GM12878 (cell line): ENCODE results near the gene NIPSNAP3A. TPM values are rescaled to one million over a fixed set of nuclear protein-coding genes. Genes with fewer than 3 reads are reported as not detected.
A peak's percentile ranks its signal among the peaks of the same experiment; 100 is the strongest.

Experiments
- ATAC-seq: fragments of 200-7000 bp; cut with Tn5 transposase; 3 replicates; pipeline ENCODE4 v1.9.1; 2020; ENCODE audit warnings: mild to moderate bottlenecking, moderate library complexity
- BruUV-seq: library from RNA; stranded (reverse); fragments of 400-500 nt; replicated peaks from 2 replicates; lab custom pipeline; 2021; lab: Mats Ljungman, UMichigan
- CTCF ChIA-PET: fragments of 300-600 bp; sonication (Branson Sonifier 250); formaldehyde crosslinking; extraction: SDS; loops from one replicate; lab custom pipeline; 2021; ENCODE audit warnings: inconsistent platforms; lab: Yijun Ruan, JAX
- POLR2A ChIA-PET: fragments of 350-600 bp; formaldehyde crosslinking; extraction: SDS; loops from one replicate; lab custom pipeline; 2021; ENCODE audit warnings: inconsistent platforms; lab: Charles Lee
- RAD21 ChIA-PET: fragments of 300-600 bp; sonication (Branson Sonifier 250); formaldehyde crosslinking; loops from one replicate; lab custom pipeline; 2023; ENCODE audit warnings: antibody characterized with exemption; ENCODE audit not compliant: unreplicated experiment; lab: Charles Lee
- SMC1A ChIA-PET: fragments of 300-600 bp; sonication (Branson Sonifier 250); formaldehyde crosslinking; loops from one replicate; lab custom pipeline; 2023; ENCODE audit not compliant: unreplicated experiment, uncharacterized antibody; lab: Charles Lee
- DNase-seq: peaks from one replicate; pipeline ENCODE4 v3.0.0-alpha.2; 2011; ENCODE audit warnings: low read depth, low spot score
- FAIRE-seq: peaks from 3 replicates; lab custom pipeline; 2011; peaks lifted over from hg19 to GRCh38; lab: Jason Lieb, UNC
- H2AFZ ChIP-seq: 2 replicates; pipeline ENCODE4 v1.6.0; 2011; ENCODE audit warnings: low read depth, low read length, control low read depth; ENCODE audit not compliant: control insufficient read depth
- H3K27ac ChIP-seq: 2 replicates; pipeline ENCODE4 v1.5.1; 2011; ENCODE audit warnings: control low read depth; ENCODE audit not compliant: control insufficient read depth, insufficient read depth
- H3K27me3 ChIP-seq, 2 experiments: replicated peaks in 1 of 2; 2 replicates each; pipeline versions ENCODE4 v1.6.0 to v1.6.1; 2011; ENCODE audit warnings: low read length in 1 of 2; ENCODE audit not compliant: control insufficient read depth in 2 of 2, insufficient read depth in 2 of 2
- H3K36me3 ChIP-seq, 2 experiments: 2 replicates each; pipeline ENCODE4 v1.5.1; 2011; ENCODE audit warnings: low read length in 1 of 2; ENCODE audit not compliant: control insufficient read depth in 2 of 2, insufficient read depth in 2 of 2
- H3K4me1 ChIP-seq: 2 replicates; pipeline ENCODE4 v1.6.1; 2011; ENCODE audit warnings: mild to moderate bottlenecking, low read length, moderate library complexity, mixed read lengths; ENCODE audit not compliant: control insufficient read depth, insufficient read depth
- H3K4me2 ChIP-seq: 2 replicates; pipeline ENCODE4 v1.6.0; 2011; ENCODE audit warnings: control low read depth; ENCODE audit not compliant: control insufficient read depth, insufficient read depth
- H3K4me3 ChIP-seq: fragments of 200-600 bp; sonication (generic); 2 replicates; pipeline ENCODE4 v1.5.1; 2016
- H3K79me2 ChIP-seq: 2 replicates; pipeline ENCODE4 v1.6.0; 2011; ENCODE audit warnings: low read length; ENCODE audit not compliant: control insufficient read depth, insufficient read depth
- H3K9ac ChIP-seq: 2 replicates; pipeline ENCODE4 v1.8.0; 2011; ENCODE audit warnings: low read length, control low read depth, mixed read lengths; ENCODE audit not compliant: control insufficient read depth, insufficient read depth
- H3K9me3 ChIP-seq: replicated peaks from 3 replicates; pipeline ENCODE4 v1.5.1; 2011; ENCODE audit warnings: mild to moderate bottlenecking, low read length; ENCODE audit not compliant: control insufficient read depth, insufficient read depth
- H4K20me1 ChIP-seq: 2 replicates; pipeline ENCODE4 v1.6.0; 2011; ENCODE audit not compliant: control insufficient read depth, insufficient read depth
- BCL11A ChIP-seq: IDR thresholded peaks from 2 replicates; pipeline ENCODE4 v1.6.1; 2011; ENCODE audit warnings: low read depth, low read length
- BRCA1 ChIP-seq: IDR thresholded peaks from 2 replicates; pipeline ENCODE4 v1.6.1; 2011; ENCODE audit warnings: low read depth, low read length, improper control_type of control experiment
- CREM ChIP-seq: IDR thresholded peaks from 2 replicates; pipeline ENCODE4 v1.6.1; 2014; ENCODE audit warnings: antibody characterized with exemption, low read depth
- HDAC2 ChIP-seq: fragments of 200-600 bp; sonication (generic); IDR thresholded peaks from 2 replicates; pipeline ENCODE4 v1.6.1; 2017
- IKZF1 ChIP-seq: fragments of 450-650 bp; conservative IDR thresholded peaks from 2 replicates; pipeline ENCODE4 v1.6.1; 2017; ENCODE audit warnings: antibody characterized with exemption, mild to moderate bottlenecking
- KAT2A ChIP-seq: conservative IDR thresholded peaks from 2 replicates; pipeline ENCODE4 v1.6.1; 2011; ENCODE audit warnings: low read depth, low read length; ENCODE audit not compliant: control insufficient read depth
- LARP7 ChIP-seq: fragments of 450-650 bp; IDR thresholded peaks from 2 replicates; pipeline ENCODE4 v1.6.1; 2017; ENCODE audit warnings: mild to moderate bottlenecking
- MTA2 ChIP-seq: fragments of 450-650 bp; IDR thresholded peaks from 2 replicates; pipeline ENCODE4 v1.6.1; 2016; ENCODE audit warnings: low read depth, mild to moderate bottlenecking, moderate library complexity
- MTA3 ChIP-seq: IDR thresholded peaks from 2 replicates; pipeline ENCODE4 v1.6.1; 2012; ENCODE audit warnings: low read length, inconsistent platforms, borderline replicate concordance
- NFYA ChIP-seq: IDR thresholded peaks from 2 replicates; pipeline ENCODE4 v1.6.1; 2011; ENCODE audit warnings: low read depth, mild to moderate bottlenecking, low read length, improper control_type of control experiment, borderline replicate concordance
- NR2F1 ChIP-seq: fragments of 450-650 bp; conservative IDR thresholded peaks from 2 replicates; pipeline ENCODE4 v1.6.1; 2017; ENCODE audit warnings: mild to moderate bottlenecking
- NRF1 ChIP-seq: conservative IDR thresholded peaks from 2 replicates; pipeline ENCODE4 v1.6.1; 2011; ENCODE audit warnings: mild to moderate bottlenecking, low read depth, low read length, improper control_type of control experiment
- PAX5 ChIP-seq: IDR thresholded peaks from 2 replicates; pipeline ENCODE4 v1.6.1; 2011; ENCODE audit warnings: low read depth, low read length, borderline replicate concordance
- RBBP5 ChIP-seq: fragments of 200-600 bp; sonication (generic); conservative IDR thresholded peaks from 2 replicates; pipeline ENCODE4 v1.6.1; 2016
- RCOR1 ChIP-seq: conservative IDR thresholded peaks from 2 replicates; pipeline ENCODE4 v1.6.1; 2012; ENCODE audit warnings: low read depth, low read length, improper control_type of control experiment
- SP1 ChIP-seq: IDR thresholded peaks from one replicate; pipeline ENCODE4 v1.6.1; 2011; ENCODE audit warnings: low read depth, low read length
- STAT3 ChIP-seq: IDR thresholded peaks from 2 replicates; pipeline ENCODE4 v1.6.1; 2011; ENCODE audit warnings: low read depth, low read length, improper control_type of control experiment
- TCF12 ChIP-seq: IDR thresholded peaks from 2 replicates; pipeline ENCODE4 v1.6.1; 2011; ENCODE audit warnings: low read depth, mild to moderate bottlenecking, low read length
- ZNF274 ChIP-seq: IDR thresholded peaks from one replicate; pipeline ENCODE4 v1.8.0; 2011; ENCODE audit not compliant: insufficient read length, insufficient read depth
- WGBS: methylation state at CpG from one replicate; pipeline ENCODE4 v1.1.6; 2016; ENCODE audit warnings: low lambda C conversion rate; ENCODE audit not compliant: insufficient replicate concordance, insufficient coverage; ENCODE audit errors: missing lambda C conversion rate; 5-methylcytosine and 5-hydroxymethylcytosine counted together
- in situ Hi-C: fragments of 300-500 bp; cut with MboI; formaldehyde crosslinking; loops from 9 replicates; pipeline ENCODE4 v1.14.3; 2018; ENCODE audit warnings: mixed read lengths
- intact Hi-C: fragments of 100-400 bp; cut with micrococcal nuclease; formaldehyde crosslinking; loops from one replicate; pipeline ENCODE4 v1.14.2; 2022; ENCODE audit not compliant: unreplicated experiment
- polyA plus RNA-seq, 11 experiments: library from polyadenylated mRNA; depleted of rRNA in 4 of 11; unstranded in 6 of 11; stranded (reverse) in 5 of 11; fragments of >200 nt; fragmentation: Nextera tagmentation in 4 of 11; fragmentation: Illumina TruSeq in 1 of 11; extraction: Ambion mirVana in 4 of 11; extraction: Trizol in 1 of 11; gene quantifications; 1 replicate in 1 of 11; 2 replicates in 10 of 11; pipeline versions ENCODE4 v1.2.1 to v1.2.3, GENCODE V29; 2011 to 2016; ENCODE audit warnings: inconsistent platforms in 2 of 11, missing spikeins in 2 of 11, low read depth in 1 of 11
- total RNA-seq, 4 experiments: library from RNA; depleted of rRNA in 3 of 4; stranded (reverse); fragments of >200 nt in 3 of 4; fragmentation: Illumina TruSeq in 1 of 4; extraction: Trizol in 1 of 4; gene quantifications; 2 replicates each; pipeline versions ENCODE4 v1.2.1 to v1.2.3, GENCODE V29; 2013 to 2021
- TF ChIP-seq, protein P1 (sequence below): IDR thresholded peaks from 2 replicates; pipeline ENCODE4 v1.6.1; 2012; ENCODE audit warnings: mild to moderate bottlenecking, low read depth, low read length
- TF ChIP-seq, protein P2 (sequence below): fragments of 450-650 bp; IDR thresholded peaks from 2 replicates; pipeline ENCODE4 v1.6.1; 2017; ENCODE audit warnings: mild to moderate bottlenecking

The NIPSNAP3A gene
- total and polyA plus RNA-seq, 10 of the 15 experiments (the other 5 are each of a cell fraction or from before 2014, with no cell fraction given) = 19.1 to 87.2 (median 34.0) TPM

DNA sequence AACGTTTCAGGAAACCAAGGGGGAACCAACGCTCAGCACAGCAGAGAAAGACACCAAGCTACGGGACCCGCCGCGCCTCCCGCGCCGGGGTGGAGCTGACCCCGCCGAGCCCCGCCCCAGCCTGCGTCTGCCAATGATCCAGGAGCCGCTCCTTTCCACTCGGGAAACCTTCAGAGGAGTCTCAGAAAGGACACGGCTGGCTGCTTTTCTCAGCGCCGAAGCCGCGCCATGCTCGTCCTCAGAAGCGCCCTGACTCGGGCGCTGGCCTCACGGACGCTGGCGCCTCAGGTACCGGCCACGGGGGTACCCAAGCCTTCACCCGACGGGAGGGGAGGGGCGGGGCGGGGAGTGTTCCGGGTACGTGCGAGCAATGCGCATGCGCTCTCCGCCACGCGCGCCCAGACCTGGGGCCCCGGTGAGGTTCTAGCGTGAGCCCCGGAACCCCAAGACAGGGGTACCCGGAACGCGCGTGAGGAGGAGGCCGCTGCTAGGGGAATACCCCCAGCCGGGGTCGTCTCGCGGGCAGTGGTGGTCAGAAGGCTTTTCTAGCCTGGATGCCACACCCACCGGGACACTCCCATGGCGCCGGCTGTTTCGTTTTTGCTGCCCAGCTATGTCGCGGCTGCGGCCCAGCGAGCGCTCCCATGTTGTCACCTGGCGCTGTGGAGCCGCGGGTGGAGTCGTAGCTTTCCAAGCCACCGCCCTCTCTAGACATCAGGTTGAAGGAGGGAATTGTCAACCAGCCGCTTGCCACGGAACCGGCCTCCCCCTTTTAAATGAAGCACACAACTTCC is at the start of gene NIPSNAP3A (continued):
- TF ChIP-seq NFYA (no peak), BRCA1 (no peak), PAX5 (0 out of 2 replicates have a peak, but pooled peaks have one; percentile 62), STAT3 (no peak), MTA3 (no peak), BCL11A (no peak), KAT2A (no peak), LARP7 (peak; percentile 35; the same call in 1 of the 2 replicates), CREM (peak; percentile 49; the same call in 1 of the 2 replicates)
- TF ChIP-seq, protein P1, sequence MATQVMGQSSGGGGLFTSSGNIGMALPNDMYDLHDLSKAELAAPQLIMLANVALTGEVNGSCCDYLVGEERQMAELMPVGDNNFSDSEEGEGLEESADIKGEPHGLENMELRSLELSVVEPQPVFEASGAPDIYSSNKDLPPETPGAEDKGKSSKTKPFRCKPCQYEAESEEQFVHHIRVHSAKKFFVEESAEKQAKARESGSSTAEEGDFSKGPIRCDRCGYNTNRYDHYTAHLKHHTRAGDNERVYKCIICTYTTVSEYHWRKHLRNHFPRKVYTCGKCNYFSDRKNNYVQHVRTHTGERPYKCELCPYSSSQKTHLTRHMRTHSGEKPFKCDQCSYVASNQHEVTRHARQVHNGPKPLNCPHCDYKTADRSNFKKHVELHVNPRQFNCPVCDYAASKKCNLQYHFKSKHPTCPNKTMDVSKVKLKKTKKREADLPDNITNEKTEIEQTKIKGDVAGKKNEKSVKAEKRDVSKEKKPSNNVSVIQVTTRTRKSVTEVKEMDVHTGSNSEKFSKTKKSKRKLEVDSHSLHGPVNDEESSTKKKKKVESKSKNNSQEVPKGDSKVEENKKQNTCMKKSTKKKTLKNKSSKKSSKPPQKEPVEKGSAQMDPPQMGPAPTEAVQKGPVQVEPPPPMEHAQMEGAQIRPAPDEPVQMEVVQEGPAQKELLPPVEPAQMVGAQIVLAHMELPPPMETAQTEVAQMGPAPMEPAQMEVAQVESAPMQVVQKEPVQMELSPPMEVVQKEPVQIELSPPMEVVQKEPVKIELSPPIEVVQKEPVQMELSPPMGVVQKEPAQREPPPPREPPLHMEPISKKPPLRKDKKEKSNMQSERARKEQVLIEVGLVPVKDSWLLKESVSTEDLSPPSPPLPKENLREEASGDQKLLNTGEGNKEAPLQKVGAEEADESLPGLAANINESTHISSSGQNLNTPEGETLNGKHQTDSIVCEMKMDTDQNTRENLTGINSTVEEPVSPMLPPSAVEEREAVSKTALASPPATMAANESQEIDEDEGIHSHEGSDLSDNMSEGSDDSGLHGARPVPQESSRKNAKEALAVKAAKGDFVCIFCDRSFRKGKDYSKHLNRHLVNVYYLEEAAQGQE = no peak; the same call in 1 of the 2 replicates

DNA sequence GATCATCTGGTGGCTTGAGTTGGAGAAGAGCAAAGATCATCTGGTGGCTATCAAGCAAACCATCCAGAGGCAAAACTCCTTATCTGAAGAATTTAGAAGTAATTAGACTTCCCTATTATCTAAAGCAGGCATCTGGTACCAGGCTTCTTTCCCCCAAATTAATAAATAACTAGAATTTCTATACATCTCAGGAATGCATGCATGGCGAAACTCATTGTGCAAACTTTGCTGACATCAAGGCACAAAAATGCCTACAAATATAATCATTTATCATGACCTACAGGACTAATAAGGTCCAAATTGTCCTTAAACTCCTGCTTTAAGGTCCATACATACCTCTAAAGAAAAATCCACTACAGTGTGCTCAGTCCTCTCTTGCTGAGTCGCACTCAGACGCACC is 47.2 kb upstream of the NIPSNAP3A start:
- WGBS = 62% methylated on average over 3 of the region's 3 CpGs
- Histone ChIP-seq H3K4me3 (no peak overlapping the region), H3K9ac (no peak overlapping the region), H3K79me2 (no peaks in the 10 kb centered on the region), H3K9me3 (no peaks in the 10 kb centered on the region), H4K20me1 (no peaks in the 10 kb centered on the region), H3K4me1 (no peaks in the 10 kb centered on the region), H2AFZ (no peak overlapping the region), H3K27me3 (no peaks in the 10 kb centered on the region), H3K36me3 (no peaks in the 10 kb centered on the region), H3K27ac (no peak overlapping the region), H3K4me2 (no peak overlapping the region)
- ChIA-PET POLR2A (no interaction called here), RAD21 (no interaction called here), CTCF (no interaction called here), SMC1A (no interaction called here)
- FAIRE-seq (no peak), ATAC-seq (no peak), DNase-seq (no peak)
- intact Hi-C loops (no loop called here), in situ Hi-C loops (no loop called here)
- BruUV-seq = no TSS peak
- TF ChIP-seq, protein P2, sequence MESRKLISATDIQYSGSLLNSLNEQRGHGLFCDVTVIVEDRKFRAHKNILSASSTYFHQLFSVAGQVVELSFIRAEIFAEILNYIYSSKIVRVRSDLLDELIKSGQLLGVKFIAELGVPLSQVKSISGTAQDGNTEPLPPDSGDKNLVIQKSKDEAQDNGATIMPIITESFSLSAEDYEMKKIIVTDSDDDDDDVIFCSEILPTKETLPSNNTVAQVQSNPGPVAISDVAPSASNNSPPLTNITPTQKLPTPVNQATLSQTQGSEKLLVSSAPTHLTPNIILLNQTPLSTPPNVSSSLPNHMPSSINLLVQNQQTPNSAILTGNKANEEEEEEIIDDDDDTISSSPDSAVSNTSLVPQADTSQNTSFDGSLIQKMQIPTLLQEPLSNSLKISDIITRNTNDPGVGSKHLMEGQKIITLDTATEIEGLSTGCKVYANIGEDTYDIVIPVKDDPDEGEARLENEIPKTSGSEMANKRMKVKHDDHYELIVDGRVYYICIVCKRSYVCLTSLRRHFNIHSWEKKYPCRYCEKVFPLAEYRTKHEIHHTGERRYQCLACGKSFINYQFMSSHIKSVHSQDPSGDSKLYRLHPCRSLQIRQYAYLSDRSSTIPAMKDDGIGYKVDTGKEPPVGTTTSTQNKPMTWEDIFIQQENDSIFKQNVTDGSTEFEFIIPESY = no peak
- TF ChIP-seq NR2F1 (no peak), SP1 (no peak), TCF12 (no peak), NRF1 (no peak), ZNF274 (no peak), MTA3 (no peak), HDAC2 (no peak), RBBP5 (no peak), MTA2 (no peak), IKZF1 (no peak), RCOR1 (no peak)
